GM19463 (cell line): ENCODE results near the gene MIPOL1.
A peak's percentile ranks its signal among the peaks of the same experiment; 100 is the strongest.

ENCODE experiments used
- ATAC-seq: cut with Tn5 transposase; IDR thresholded peaks from one replicate; pipeline ENCODE4 v1.9.1; 2021; ENCODE audit warnings: mild to moderate bottlenecking, moderate library complexity; ENCODE audit not compliant: unreplicated experiment

MIPOL1 gene

GRCh38 chr14:37594971-37595808 lies 397.5 kb downstream of the MIPOL1 start, which contains the start of the genes FOXA1 and TTC6:
TSS of gene FOXA1 (minus strand) at chr14:37595249. CDS start at chr14:37594972, 277 bp downstream.
TSS of gene TTC6 (plus strand) at chr14:37595629. CDS start at chr14:37622065, 26,436 bp downstream.
- ATAC-seq: no peak

GRCh38 chr14:37595809-37596621 lies 398.3 kb downstream of the MIPOL1 start:
- peak; percentile 72 for ATAC-seq

DNA sequence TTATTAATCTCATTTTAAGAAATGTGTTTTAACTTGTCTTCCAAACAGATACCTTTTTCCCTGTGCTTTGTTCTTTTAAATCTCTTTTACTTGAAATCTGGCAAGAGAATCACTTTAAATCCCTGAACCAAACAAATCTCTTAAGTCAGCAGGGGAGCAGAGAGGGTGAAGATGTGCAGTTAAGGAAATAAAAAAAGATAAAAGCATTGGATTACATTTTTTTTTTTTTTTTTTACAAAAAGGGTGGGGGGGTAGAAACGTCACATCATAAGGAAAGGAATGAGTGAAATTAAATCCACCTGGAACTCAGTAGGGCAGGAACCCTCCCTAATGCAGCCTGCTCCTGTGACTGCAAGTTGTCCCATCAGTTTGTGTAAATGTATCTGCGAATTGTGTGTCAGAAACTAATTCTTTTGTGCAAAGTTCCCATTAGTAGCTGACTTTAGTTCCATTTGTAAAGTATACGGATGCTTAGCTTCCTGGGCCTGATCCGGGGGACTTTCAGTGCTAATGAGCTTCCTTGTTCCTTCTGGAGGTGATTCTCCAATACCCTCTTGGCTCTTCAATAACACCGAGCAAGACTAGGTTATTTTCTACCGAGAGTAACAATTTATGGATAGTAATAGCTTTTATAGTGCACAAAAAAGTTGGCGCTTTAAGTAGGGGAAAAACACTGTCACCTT lies 399.2 kb downstream of the MIPOL1 start:
- ATAC-seq: no peak

DNA sequence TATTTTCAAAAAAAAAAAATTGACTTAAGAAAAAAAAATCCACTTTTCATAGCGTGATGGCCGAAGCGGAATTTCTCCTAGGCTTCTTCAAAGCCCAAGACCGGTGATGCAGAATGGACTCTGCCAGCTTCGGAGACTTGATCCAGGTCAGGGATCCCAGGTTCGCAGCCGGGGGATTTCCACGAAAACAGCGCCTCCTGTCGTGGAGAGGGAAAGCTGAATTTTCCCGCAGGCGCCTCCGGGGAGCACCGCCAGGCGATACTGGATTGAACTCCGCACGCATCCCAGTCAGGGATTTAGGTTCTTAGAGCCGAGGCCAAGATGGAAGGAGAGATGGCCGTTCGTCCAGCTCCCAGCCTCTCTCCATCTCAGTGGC lies 399.8 kb downstream of the MIPOL1 start:
- no peak for ATAC-seq

DNA sequence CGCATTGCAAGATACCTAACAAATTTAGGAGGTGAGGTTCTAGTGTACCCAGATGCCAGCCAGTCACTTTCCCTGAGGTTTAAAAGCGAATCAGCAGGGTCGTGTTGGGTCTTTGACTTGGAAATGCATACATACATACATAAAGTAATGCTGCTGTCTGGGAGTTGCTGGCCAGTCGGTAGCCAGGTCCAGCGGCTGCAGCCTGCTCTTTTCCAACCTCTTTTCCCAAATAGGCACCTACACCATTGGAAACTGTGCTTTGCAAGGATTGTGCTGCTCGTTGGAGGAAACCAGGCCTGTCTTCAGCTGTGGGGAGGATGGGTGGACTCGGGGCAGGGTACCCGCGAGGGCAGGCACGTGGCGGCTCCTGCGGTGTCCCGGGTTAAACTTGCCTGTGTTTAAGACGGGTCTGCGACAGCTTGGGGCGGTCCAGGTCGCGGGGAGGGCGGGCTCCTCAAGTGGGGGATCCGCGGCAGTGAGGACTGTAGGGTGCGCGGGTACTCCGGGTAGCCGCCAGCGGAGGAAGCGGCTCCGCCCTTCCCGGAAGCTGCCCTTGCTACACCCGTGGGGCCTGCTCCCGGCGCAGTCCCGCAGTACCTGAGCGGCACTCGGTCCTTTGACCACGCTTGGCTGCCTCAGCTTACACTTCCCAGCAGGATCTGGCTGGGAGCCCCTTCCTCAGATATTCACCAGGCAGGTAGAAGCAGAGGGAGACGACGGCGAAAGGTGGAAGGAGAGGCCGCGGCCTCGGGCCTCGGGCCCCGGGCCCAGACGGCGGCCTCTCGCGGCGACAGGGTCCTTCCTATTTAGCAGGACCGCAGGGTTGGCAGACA lies 400.4 kb downstream of the MIPOL1 start:
- no peak for ATAC-seq

DNA sequence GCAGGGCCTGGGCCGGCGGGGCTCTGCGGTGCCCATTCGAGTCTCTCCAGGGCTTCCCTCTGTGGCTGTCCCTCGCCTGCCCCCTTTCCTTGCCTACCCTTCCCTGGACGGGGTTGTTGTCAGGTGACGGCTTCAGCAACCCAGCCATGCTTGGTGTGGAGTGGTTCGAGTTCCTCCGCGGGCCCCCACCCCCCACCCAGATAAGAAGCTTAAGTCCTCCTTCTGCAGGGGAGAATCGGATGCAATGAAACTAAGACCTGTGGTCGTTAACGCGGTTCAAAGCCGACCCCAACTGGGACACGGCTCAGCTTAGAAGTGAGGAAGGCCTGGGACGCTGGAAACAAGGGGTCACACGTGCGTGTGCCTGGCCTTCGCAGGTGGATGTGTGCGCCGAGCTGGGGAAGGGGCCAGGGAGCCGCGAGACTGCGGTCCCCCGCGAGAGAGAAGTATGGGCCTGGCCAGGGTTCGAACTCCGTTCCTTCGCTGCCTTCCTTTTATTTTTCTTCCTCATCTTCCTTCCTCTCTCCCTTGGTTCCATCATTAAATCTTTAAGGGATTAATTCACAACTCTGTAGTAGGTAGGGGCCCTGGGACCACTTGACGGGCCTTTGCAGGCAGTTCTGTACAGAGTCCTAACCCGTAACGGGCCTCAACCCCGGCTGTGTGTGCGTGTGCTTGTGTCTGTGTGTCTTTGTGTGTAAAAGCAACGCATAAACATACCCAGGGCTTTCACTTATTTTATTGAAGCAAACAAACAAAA lies 401.2 kb downstream of the MIPOL1 start:
- no peak for ATAC-seq

DNA sequence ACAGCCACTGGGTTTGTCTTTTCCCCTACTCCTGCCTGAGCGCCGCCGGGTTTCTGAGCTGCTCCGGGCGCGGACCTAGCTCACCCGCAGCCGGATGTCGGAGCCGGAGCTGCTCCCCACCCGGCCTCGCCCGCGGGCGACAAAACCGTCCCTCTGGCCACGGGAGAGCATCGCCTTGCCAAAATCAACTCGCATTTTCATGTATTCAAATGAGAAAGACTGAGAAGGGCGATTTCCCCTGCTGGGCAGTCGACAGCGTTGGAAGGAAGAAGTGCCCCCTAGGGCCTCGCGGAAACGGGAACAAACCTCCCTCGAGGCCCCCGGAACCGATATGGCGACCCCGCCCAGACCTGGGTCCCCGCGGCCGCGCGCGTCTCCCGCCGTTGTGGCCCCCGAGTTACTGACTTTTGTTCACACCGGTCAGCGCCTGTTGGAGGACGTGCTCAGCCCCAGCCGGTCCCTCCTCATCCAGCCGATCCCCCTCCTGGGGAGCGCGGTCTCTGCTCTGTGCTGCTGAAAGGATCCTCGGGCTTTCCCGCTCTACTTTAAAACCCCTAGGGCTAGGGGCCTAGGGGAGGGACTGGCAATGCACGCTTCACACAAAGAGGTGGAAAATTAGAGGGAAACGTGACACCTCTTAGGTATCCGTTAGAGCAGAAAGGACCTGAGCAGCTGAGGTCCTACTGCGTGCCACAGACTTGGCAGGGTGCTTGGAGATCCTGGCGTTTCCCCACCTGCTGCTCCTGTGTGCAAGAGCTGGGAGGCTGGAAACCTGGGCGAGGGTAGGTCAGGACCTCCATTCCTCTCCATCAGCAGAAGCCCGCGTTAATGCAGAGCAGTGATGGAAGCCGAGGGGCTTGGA lies 402.0 kb downstream of the MIPOL1 start:
- ATAC-seq: no peak

DNA sequence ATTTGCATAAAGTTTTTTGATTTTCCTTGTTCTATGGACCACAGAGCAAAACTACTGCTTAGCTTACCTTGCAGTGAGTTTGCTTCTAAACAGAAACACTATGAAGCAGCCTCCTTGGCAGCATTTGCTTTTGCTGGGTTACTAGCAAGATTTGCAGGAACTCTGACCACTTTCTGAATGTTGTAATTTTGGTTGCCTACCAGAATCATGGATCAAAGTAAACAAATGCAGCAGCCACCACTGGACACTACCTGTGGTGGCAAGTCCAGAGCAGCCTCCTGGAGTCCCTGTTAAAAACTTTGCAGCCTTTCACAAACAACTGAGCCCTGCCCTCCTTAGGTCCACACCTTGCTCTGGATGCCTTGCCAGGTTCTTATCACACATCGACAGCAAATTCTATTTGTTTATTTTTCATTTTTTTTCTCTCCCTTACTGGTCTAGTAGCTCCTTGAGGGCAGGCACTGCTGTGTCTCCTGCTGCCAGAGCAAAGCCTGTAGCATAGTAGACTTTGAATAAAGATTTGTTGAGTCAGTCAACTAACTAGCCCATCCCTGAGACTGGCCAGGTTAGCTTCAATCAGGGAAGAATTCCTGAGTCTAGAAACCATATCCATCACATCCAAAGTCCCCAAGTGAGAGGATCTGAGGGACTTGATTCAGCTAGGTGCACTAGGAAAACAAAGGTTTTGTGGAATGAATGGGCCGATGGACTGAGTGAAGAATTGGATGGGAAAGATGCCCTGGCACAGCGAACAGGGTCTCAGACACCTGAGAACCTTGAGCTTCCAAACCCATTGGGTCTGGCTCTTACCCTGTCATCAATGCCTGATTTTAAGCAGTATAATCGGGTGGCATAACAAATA lies 403.4 kb downstream of the MIPOL1 start:
- no peak for ATAC-seq

GRCh38 chr14:37601865-37602264 lies 404.1 kb downstream of the MIPOL1 start:
- no peak for ATAC-seq
